ENCODE data around the gene IGF1R. TPM values are rescaled to one million over a fixed set of nuclear protein-coding genes. Genes with fewer than 3 reads are reported as not detected.
A peak's percentile ranks its signal among the peaks of the same experiment; 100 is the strongest.

The IGF1R gene
- total and polyA plus RNA-seq, 12 donors: 8.6 to 138 (median 66.0) TPM

- Histone ChIP-seq H3K36me3 (replicated peaks in 1 of 2) (no peaks in the 10 kb centered on the region), H3K4me1 (replicated peaks in 1 of 2) (peaks cover 23 to 51% of the 10 kb centered on the region in 2 donors), H3K9me3 (replicated peaks in 1 of 3) (no peaks in the 10 kb centered on the region), H3K27ac (no peak overlapping the region), H3K27me3 (no peaks in the 10 kb centered on the region), H3K4me3 (no peak overlapping the region)
- 87 to 96% (median 91%) methylated on average over 9 of the region's 9 CpGs for WGBS, 4 donors
- intact Hi-C loops (cut with DNase I): loop anchor here in 1 of 2 donors (10.0 kb wide), 1 partner anchor 200 kb away; no protein-coding TSS in a partner anchor
- no peak for DNase-seq
- no peak for TF ChIP-seq CTCF (IDR thresholded peaks at IDR 0.05)
- TF ChIP-seq POLR2A (IDR thresholded peaks at IDR 0.05): no peak
These were observed 76.2 kb downstream of the IGF1R start for GRCh38 chr15:98724494-98724893.

GRCh38 chr15:98725874-98726273, 77.5 kb downstream of the IGF1R start:
- no peak for DNase-seq
- Histone ChIP-seq H3K27ac (no peak overlapping the region), H3K27me3 (no peaks in the 10 kb centered on the region), H3K4me1 (replicated peaks in 1 of 2) (peaks cover 28 to 58% of the 10 kb centered on the region in 2 donors), H3K4me3 (no peak overlapping the region), H3K9me3 (replicated peaks in 1 of 3) (no peaks in the 10 kb centered on the region), H3K36me3 (replicated peaks in 1 of 2) (no peaks in the 10 kb centered on the region)
- WGBS, 4 donors: 68 to 87% (median 80%) methylated on average over 5 of the region's 5 CpGs
- TF ChIP-seq CTCF (IDR thresholded peaks at IDR 0.05) (no peak), POLR2A (IDR thresholded peaks at IDR 0.05) (no peak)
- intact Hi-C loops (cut with DNase I): loop anchor here in 1 of 2 donors (10.0 kb wide), 1 partner anchor 201 kb away; no protein-coding TSS in a partner anchor

- Histone ChIP-seq H3K4me3 (no peak overlapping the region), H3K36me3 (replicated peaks in 1 of 2) (no peaks in the 10 kb centered on the region), H3K27me3 (no peaks in the 10 kb centered on the region), H3K4me1 (replicated peaks in 1 of 2) (peaks cover 28 to 53% of the 10 kb centered on the region in 2 donors), H3K27ac (peak overlapping the region; percentile 54 to 95 (median 84)), H3K9me3 (replicated peaks in 1 of 3) (no peaks in the 10 kb centered on the region)
- DNase-seq: peak; percentile 86 to 98 (median 94)
- intact Hi-C loops (cut with DNase I): loop anchor here in 1 of 2 donors (10.0 kb wide), 1 partner anchor 203 kb away; no protein-coding TSS in a partner anchor
- WGBS, 4 donors: 21 to 38% (median 25%) methylated on average over 16 to 20 of the region's 20 CpGs
- TF ChIP-seq POLR2A (IDR thresholded peaks at IDR 0.05): peak in 1 of 2 donors; percentile 64
- TF ChIP-seq CTCF (IDR thresholded peaks at IDR 0.05): no peak
These were observed 79.0 kb downstream of the IGF1R start for GRCh38 chr15:98727115-98728040.

GRCh38 chr15:98728082-98728810, 79.9 kb downstream of the IGF1R start:
- no peak for TF ChIP-seq POLR2A (IDR thresholded peaks at IDR 0.05)
- no peak for TF ChIP-seq CTCF (IDR thresholded peaks at IDR 0.05)
- no peaks in the 10 kb centered on the region for H3K9me3 ChIP-seq (replicated peaks in 1 of 3)
- no peak for DNase-seq
- H3K36me3 ChIP-seq (replicated peaks in 1 of 2): no peaks in the 10 kb centered on the region
- intact Hi-C loops (cut with DNase I): loop anchor here in 1 of 2 donors (10.0 kb wide), 1 partner anchor 203 kb away; no protein-coding TSS in a partner anchor
- peaks cover 28 to 45% of the 10 kb centered on the region in 2 donors for H3K4me1 ChIP-seq (replicated peaks in 1 of 2)
- 76 to 86% (median 81%) methylated on average over 8 to 13 of the region's 13 CpGs for WGBS, 4 donors
- no peak overlapping the region for H3K4me3 ChIP-seq
- H3K27me3 ChIP-seq: no peaks in the 10 kb centered on the region
- H3K27ac ChIP-seq: peak overlapping the region; percentile 54 to 95 (median 84)

Measured in adrenal gland (tissue), 12 donors.